SK-N-SH (cell line): ENCODE data around the gene ZFYVE9. TPM values are rescaled to one million over a fixed set of nuclear protein-coding genes. Genes with fewer than 3 reads are reported as not detected.

Experiments used
- CTCF ChIA-PET: fragments of 300-600, 350-600 bp; formaldehyde crosslinking; extraction: SDS; loops from one replicate; lab custom pipeline; 2021; lab: Yijun Ruan, JAX
- POLR2A ChIA-PET: fragments of 350-600 bp; sonication (Branson Sonifier 250); formaldehyde crosslinking; extraction: SDS; loops from one replicate; lab custom pipeline; 2020; ENCODE audit warnings: antibody characterized with exemption, inconsistent platforms; lab: Yijun Ruan, JAX
- DNase-seq: peaks from one replicate; pipeline ENCODE4 v3.0.0; 2012
- H2AFZ ChIP-seq: fragments of 200-600 bp; sonication (generic); 2 replicates; pipeline ENCODE4 v1.8.1; 2016; ENCODE audit warnings: antibody characterized with exemption, mild to moderate bottlenecking, low read depth
- H3F3A ChIP-seq: fragments of 200-600 bp; sonication (generic); replicated peaks from 2 replicates; pipeline ENCODE3; 2016; ENCODE audit warnings: antibody characterized with exemption, mild to moderate bottlenecking; ENCODE audit not compliant: insufficient read depth
- H3K27ac ChIP-seq, 2 experiments: fragments of 200-500 bp in 1 of 2; fragments of 200-600 bp in 1 of 2; sonication (Bioruptor generic) in 1 of 2; sonication (generic), shearing (Covaris generic) in 1 of 2; 2 replicates each; pipeline versions ENCODE4 v1.5.1 to v1.6.1; 2014 to 2016; ENCODE audit warnings: low read depth in 2 of 2, inconsistent platforms in 1 of 2, low read length in 1 of 2, mild to moderate bottlenecking in 1 of 2, mixed read lengths in 1 of 2
- H3K27me3 ChIP-seq: fragments of 200-600 bp; sonication (generic), shearing (Covaris generic); 2 replicates; pipeline ENCODE4 v1.6.1; 2016; ENCODE audit warnings: mixed run types; ENCODE audit not compliant: insufficient read depth
- H3K36me3 ChIP-seq, 2 experiments: fragments of 200-500 bp in 1 of 2; fragments of 200-600 bp in 1 of 2; sonication (Bioruptor generic) in 1 of 2; sonication (generic) in 1 of 2; replicated peaks in 1 of 2; 2 replicates each; pipeline versions ENCODE3 to v1.5.1; 2014 to 2016; ENCODE audit warnings: low read length in 1 of 2, mild to moderate bottlenecking in 1 of 2; ENCODE audit not compliant: insufficient read depth in 2 of 2, control insufficient read depth in 1 of 2
- H3K4me1 ChIP-seq, 2 experiments: fragments of 200-500 bp in 1 of 2; fragments of 200-600 bp in 1 of 2; sonication (Bioruptor generic) in 1 of 2; sonication (generic), shearing (Covaris generic) in 1 of 2; 2 replicates each; pipeline versions ENCODE4 v1.5.1 to v1.6.1; 2014 to 2016; ENCODE audit warnings: low read depth in 1 of 2, low read length in 1 of 2, mixed run types in 1 of 2; ENCODE audit not compliant: insufficient read depth in 2 of 2, control insufficient read depth in 1 of 2
- H3K4me2 ChIP-seq: fragments of 200-600 bp; sonication (generic), shearing (Covaris generic); 2 replicates; pipeline ENCODE4 v1.6.1; 2017; ENCODE audit warnings: mixed run types
- H3K4me3 ChIP-seq, 2 experiments: fragments of 200-500 bp in 1 of 2; fragments of 200-600 bp in 1 of 2; sonication (Bioruptor generic) in 1 of 2; sonication (generic), shearing (Covaris generic) in 1 of 2; 2 replicates each; pipeline versions ENCODE4 v1.5.1 to v1.8.1; 2014 to 2016; ENCODE audit warnings: low read depth in 2 of 2, inconsistent platforms in 1 of 2, low read length in 1 of 2, mild to moderate bottlenecking in 1 of 2, mixed read lengths in 1 of 2, moderate library complexity in 1 of 2
- H3K79me2 ChIP-seq: fragments of 200-600 bp; sonication (generic); 2 replicates; pipeline ENCODE4 v1.8.1; 2017; ENCODE audit warnings: mild to moderate bottlenecking; ENCODE audit not compliant: insufficient read depth
- H3K9ac ChIP-seq: fragments of 200-600 bp; sonication (generic); 2 replicates; pipeline ENCODE4 v1.6.1; 2017; ENCODE audit warnings: mixed run types
- H3K9me2 ChIP-seq: fragments of 200-600 bp; sonication (generic); 2 replicates; pipeline ENCODE4 v1.6.1; 2017; ENCODE audit warnings: mixed run types
- H3K9me3 ChIP-seq: fragments of 200-600 bp; sonication (generic); 2 replicates; pipeline ENCODE4 v1.6.1; 2017; ENCODE audit warnings: mixed run types, mild to moderate bottlenecking, moderate library complexity
- H4K20me1 ChIP-seq: fragments of 200-600 bp; sonication (generic); 2 replicates; pipeline ENCODE4 v1.6.1; 2017; ENCODE audit warnings: mild to moderate bottlenecking, mixed run types; ENCODE audit not compliant: insufficient read depth
- CHD2 ChIP-seq: fragments of 150-350 bp; IDR thresholded peaks from 2 replicates; pipeline ENCODE4 v1.6.1; 2018; ENCODE audit warnings: low read length; ENCODE audit not compliant: partially characterized antibody
- FOSL2 ChIP-seq: IDR thresholded peaks from 2 replicates; pipeline ENCODE4 v1.4.0; 2012; ENCODE audit warnings: low read depth, mild to moderate bottlenecking, moderate library complexity, borderline replicate concordance
- JUND ChIP-seq: IDR thresholded peaks from 2 replicates; pipeline ENCODE4 v1.4.0; 2012
- MEF2A ChIP-seq: IDR thresholded peaks from 2 replicates; pipeline ENCODE4 v1.4.0; 2012; ENCODE audit warnings: low read depth, borderline replicate concordance
- NFIC ChIP-seq: IDR thresholded peaks from 2 replicates; pipeline ENCODE4 v1.4.0; 2012; ENCODE audit warnings: borderline replicate concordance
- SIN3A ChIP-seq: IDR thresholded peaks from 2 replicates; pipeline ENCODE4 v1.6.1; 2012; ENCODE audit warnings: low read depth, mild to moderate bottlenecking, low read length, moderate library complexity, borderline replicate concordance
- TCF12 ChIP-seq: IDR thresholded peaks from 2 replicates; pipeline ENCODE4 v1.4.0; 2012
- WGBS: methylation state at CpG from one replicate; pipeline ENCODE4 v1.1.6; 2017; ENCODE audit warnings: low lambda C conversion rate; 5-methylcytosine and 5-hydroxymethylcytosine counted together
- polyA plus RNA-seq, 3 experiments: library from polyadenylated mRNA; depleted of rRNA; stranded (reverse); fragments of >200 nt; gene quantifications; 2 replicates each; pipeline ENCODE4 v1.2.3, GENCODE V29; 2012
- TF ChIP-seq, protein P1 (sequence below): IDR thresholded peaks from 2 replicates; pipeline ENCODE4; 2012
- TF ChIP-seq, protein P2 (sequence below): IDR thresholded peaks from 2 replicates; pipeline ENCODE4 v1.4.0; 2012; ENCODE audit warnings: low read depth, borderline replicate concordance
- TF ChIP-seq, protein P3 (sequence below): IDR thresholded peaks from 2 replicates; pipeline ENCODE4 v1.6.1; 2012; ENCODE audit warnings: mild to moderate bottlenecking, low read depth, low read length, moderate library complexity

Gene ZFYVE9
- polyA plus RNA-seq, 1 of the 3 experiments (the other 2 are of a cell fraction): 4.1 TPM

DNA sequence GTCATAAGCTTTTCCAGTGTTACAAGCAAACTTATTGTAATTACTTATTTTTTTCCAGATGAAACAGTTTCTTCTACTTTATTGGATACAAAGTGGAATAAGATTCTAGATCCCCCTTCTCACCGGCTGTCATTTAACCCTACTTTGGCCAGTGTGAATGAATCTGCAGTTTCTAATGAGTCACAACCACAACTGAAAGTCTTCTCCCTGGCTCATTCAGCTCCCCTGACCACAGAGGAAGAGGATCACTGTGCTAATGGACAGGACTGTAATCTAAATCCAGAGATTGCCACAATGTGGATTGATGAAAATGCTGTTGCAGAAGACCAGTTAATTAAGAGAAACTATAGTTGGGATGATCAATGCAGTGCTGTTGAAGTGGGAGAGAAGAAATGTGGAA lies 95.5 kb downstream of the ZFYVE9 start (continued):
- TF ChIP-seq, protein P1, sequence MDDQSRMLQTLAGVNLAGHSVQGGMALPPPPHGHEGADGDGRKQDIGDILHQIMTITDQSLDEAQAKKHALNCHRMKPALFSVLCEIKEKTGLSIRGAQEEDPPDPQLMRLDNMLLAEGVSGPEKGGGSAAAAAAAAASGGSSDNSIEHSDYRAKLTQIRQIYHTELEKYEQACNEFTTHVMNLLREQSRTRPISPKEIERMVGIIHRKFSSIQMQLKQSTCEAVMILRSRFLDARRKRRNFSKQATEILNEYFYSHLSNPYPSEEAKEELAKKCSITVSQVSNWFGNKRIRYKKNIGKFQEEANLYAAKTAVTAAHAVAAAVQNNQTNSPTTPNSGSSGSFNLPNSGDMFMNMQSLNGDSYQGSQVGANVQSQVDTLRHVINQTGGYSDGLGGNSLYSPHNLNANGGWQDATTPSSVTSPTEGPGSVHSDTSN: peak; percentile 40
- TF ChIP-seq MEF2A: no peak
- peak; percentile 45 for TF ChIP-seq JUND
- TF ChIP-seq, protein P2, sequence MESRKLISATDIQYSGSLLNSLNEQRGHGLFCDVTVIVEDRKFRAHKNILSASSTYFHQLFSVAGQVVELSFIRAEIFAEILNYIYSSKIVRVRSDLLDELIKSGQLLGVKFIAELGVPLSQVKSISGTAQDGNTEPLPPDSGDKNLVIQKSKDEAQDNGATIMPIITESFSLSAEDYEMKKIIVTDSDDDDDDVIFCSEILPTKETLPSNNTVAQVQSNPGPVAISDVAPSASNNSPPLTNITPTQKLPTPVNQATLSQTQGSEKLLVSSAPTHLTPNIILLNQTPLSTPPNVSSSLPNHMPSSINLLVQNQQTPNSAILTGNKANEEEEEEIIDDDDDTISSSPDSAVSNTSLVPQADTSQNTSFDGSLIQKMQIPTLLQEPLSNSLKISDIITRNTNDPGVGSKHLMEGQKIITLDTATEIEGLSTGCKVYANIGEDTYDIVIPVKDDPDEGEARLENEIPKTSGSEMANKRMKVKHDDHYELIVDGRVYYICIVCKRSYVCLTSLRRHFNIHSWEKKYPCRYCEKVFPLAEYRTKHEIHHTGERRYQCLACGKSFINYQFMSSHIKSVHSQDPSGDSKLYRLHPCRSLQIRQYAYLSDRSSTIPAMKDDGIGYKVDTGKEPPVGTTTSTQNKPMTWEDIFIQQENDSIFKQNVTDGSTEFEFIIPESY: no peak
- no peak for TF ChIP-seq CHD2
- TF ChIP-seq TCF12: peak; percentile 62

DNA sequence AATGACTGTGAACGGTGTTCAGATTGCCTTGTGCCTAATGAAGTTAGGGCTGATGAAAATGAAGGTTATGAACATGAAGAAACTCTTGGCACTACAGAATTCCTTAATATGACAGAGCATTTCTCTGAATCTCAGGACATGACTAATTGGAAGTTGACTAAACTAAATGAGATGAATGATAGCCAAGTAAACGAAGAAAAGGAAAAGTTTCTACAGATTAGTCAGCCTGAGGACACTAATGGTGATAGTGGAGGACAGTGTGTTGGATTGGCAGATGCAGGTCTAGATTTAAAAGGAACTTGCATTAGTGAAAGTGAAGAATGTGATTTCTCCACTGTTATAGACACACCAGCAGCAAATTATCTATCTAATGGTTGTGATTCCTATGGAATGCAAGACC lies 96.6 kb downstream of the ZFYVE9 start:
- Histone ChIP-seq H3K27me3 (no peaks in the 10 kb centered on the region), H3K4me3 (no peak overlapping the region), H4K20me1 (no peaks in the 10 kb centered on the region), H3K9ac (no peak overlapping the region), H2AFZ (no peak overlapping the region), H3K36me3 (no peaks in the 10 kb centered on the region), H3K4me2 (peak overlapping the region; percentile 58), H3K4me1 (peaks cover 0 to 26% of the 10 kb centered on the region in 2 experiments; a peak in 3 of 4 replicates), H3F3A (peaks cover 31% of the 10 kb centered on the region), H3K9me2 (no peaks in the 10 kb centered on the region), H3K27ac (peak overlapping the region in 1 of 2 experiments; percentile 48; a peak in 2 of 4 replicates), H3K79me2 (peaks cover 8% of the 10 kb centered on the region; the same call in 1 of the 2 replicates), H3K9me3 (no peaks in the 10 kb centered on the region)
- 43% methylated on average over 2 of the region's 2 CpGs for WGBS
- POLR2A ChIA-PET: no interaction called here
- TF ChIP-seq, protein P3, sequence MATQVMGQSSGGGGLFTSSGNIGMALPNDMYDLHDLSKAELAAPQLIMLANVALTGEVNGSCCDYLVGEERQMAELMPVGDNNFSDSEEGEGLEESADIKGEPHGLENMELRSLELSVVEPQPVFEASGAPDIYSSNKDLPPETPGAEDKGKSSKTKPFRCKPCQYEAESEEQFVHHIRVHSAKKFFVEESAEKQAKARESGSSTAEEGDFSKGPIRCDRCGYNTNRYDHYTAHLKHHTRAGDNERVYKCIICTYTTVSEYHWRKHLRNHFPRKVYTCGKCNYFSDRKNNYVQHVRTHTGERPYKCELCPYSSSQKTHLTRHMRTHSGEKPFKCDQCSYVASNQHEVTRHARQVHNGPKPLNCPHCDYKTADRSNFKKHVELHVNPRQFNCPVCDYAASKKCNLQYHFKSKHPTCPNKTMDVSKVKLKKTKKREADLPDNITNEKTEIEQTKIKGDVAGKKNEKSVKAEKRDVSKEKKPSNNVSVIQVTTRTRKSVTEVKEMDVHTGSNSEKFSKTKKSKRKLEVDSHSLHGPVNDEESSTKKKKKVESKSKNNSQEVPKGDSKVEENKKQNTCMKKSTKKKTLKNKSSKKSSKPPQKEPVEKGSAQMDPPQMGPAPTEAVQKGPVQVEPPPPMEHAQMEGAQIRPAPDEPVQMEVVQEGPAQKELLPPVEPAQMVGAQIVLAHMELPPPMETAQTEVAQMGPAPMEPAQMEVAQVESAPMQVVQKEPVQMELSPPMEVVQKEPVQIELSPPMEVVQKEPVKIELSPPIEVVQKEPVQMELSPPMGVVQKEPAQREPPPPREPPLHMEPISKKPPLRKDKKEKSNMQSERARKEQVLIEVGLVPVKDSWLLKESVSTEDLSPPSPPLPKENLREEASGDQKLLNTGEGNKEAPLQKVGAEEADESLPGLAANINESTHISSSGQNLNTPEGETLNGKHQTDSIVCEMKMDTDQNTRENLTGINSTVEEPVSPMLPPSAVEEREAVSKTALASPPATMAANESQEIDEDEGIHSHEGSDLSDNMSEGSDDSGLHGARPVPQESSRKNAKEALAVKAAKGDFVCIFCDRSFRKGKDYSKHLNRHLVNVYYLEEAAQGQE: no peak
- TF ChIP-seq FOSL2 (peak; percentile 62), TCF12 (peak; percentile 29; the same call in 1 of the 2 replicates), JUND (peak; percentile 35; the same call in 1 of the 2 replicates), SIN3A (no peak), NFIC (peak; percentile 33; the same call in 1 of the 2 replicates)
- TF ChIP-seq, protein P1: peak; percentile 82
- CTCF ChIA-PET: no interaction called here
- DNase-seq: no peak
